ENCODE measurements around the gene XYLT1.

XYLT1 gene

GRCh38 chr16:17261197-17261858 is 209.4 kb downstream of the XYLT1 start:
- TF ChIP-seq CTCF (IDR thresholded peaks at IDR 0.05), result no peak

DNA sequence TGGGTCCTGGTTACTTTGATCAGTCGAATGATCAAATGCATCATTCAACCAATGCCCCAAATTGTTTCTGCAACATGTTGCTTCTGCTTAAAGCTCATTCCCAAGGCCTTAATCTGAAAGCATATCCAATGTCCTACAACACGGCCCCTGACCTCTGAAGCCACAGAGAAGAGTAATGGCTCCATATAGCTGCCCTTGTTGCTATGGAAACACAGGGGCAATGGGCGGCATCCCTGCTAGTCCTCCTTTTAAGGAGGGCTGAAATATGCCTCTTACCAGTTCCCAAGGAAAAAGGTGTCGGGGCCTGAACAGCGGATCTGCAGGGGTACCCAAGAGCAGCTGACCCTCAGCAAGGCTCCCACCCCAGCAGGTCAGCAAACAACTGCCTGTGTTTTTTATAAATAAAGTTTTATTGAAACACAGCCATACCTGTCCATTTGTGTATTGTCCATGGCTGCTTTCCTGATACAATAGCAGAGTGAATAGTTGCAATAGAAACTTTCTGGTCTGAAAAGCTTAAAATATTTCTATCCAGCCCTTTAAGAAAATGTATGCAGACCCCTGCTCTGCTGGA is 210.4 kb downstream of the XYLT1 start:
- no peak for TF ChIP-seq CTCF (IDR thresholded peaks at IDR 0.05)

DNA sequence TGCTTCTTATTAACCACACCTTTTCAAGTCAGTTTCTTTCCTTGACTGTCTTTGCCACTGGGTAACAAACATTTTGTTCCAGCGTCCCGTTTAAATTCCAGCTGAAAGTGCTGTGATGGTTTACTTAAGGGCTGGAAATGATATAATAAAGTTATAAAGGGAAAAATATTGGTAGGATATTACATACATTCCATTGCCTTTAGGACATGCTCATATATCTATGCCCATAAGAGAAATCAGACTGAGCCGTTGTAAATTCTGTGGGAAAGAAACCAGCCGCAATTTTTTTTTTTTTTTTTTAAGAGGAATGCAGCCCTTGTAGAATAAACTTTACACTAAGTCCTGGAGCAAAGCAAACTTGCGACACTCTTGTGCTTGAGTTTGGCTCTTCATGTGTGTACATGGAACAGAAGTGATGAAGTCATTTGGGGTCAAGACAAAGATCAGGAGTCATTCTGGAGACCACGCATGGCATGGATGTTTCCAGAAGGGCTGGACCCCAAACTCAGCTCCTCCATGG is 210.9 kb downstream of the XYLT1 start:
- no peak for TF ChIP-seq CTCF (IDR thresholded peaks at IDR 0.05)

GRCh38 chr16:17258848-17259713 is 211.7 kb downstream of the XYLT1 start:
- no peak for TF ChIP-seq CTCF (IDR thresholded peaks at IDR 0.05)

GRCh38 chr16:17258077-17258599 is 212.6 kb downstream of the XYLT1 start:
- no peak for TF ChIP-seq CTCF (IDR thresholded peaks at IDR 0.05)

- no peak for TF ChIP-seq CTCF (IDR thresholded peaks at IDR 0.05)
Measured at GRCh38 chr16:17257426-17258023, 213.2 kb downstream of the XYLT1 start.

DNA sequence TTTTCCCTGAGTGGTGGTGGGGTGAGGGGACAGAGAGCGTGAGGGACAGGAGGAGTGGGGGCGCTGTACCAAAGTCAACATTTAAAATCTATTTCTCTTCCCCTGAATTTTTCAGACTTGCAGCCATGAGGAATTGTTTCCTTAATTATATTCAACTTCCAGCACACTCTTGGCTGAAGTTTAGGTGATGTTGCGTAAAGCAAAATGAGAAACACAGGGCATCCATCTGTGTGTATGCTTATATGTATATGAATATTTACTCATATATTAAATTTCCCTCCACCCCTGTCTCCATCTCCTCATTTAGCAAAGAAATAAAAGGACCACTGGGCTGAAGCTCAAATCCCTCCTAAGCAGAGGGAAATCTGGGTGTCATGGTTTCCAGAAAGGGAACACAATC is 218.1 kb downstream of the XYLT1 start:
- no peak for TF ChIP-seq CTCF (IDR thresholded peaks at IDR 0.05)
